Measurements from ENCODE around the gene APOC1. TPM values are rescaled to one million over a fixed set of nuclear protein-coding genes. Genes with fewer than 3 reads are reported as not detected.
"Not testable (repeated sequence)": the region's sequence is repeated elsewhere in the genome, so short reads cannot be mapped to it uniquely, and the experiment has no call there.

The APOC1 gene
- 10 to 100 TPM in 2 of 9 donors, 1 to 10 TPM in 5, under 1 TPM in 1, not detected in 1; 0.83 to 84.7 (median 3.8) TPM for total RNA-seq
- 1 to 10 TPM; 1.1 to 2.1 TPM for polyA plus RNA-seq
- long read RNA-seq, donor 1: 0 reads
- long read RNA-seq, donor 2: 0 reads
- long read RNA-seq, donor 3: 0 reads

GRCh38 chr19:44914433-44915206, at the start of gene APOC1:
Gene APOC1, plus strand, starts transcription at chr19:44914608. Its CDS starts 284 bp downstream, at chr19:44914892.
- H3K9me3 ChIP-seq; intact Hi-C loops (cut with DNase I); H3K36me3 ChIP-seq; H3K27me3 ChIP-seq: not testable (repeated sequence)
- peaks cover 0 to 37% (median 8%) of the 10 kb centered on the region in 12 donors for H3K4me1 ChIP-seq
- peak within 1 kb of the TSS in 4 of 12 donors; percentile 20 to 45 (median 27) for H3K27ac ChIP-seq
- DNase-seq (peak; percentile 82 to 87 (median 84)), ATAC-seq (peak; percentile 82 to 95 (median 93))
- 5 to 10% (median 7%) methylated on average over 22 to 28 of the region's 28 CpGs for WGBS, 4 donors
- H3K4me3 ChIP-seq: peak within 1 kb of the TSS; percentile 22 to 76 (median 56)

- no peaks in the 10 kb centered on the region for H3K9me3 ChIP-seq
- peaks cover 0 to 40% (median 16%) of the 10 kb centered on the region in 12 donors for H3K4me1 ChIP-seq
- ATAC-seq (no peak), DNase-seq (peak in 2 of 5 donors; percentile 19 to 61)
- TF ChIP-seq CTCF (IDR thresholded peaks at IDR 0.05) (no peak), POLR2A (IDR thresholded peaks at IDR 0.05) (no peak)
- no peak overlapping the region for H3K4me3 ChIP-seq
- no peaks in the 10 kb centered on the region for H3K27me3 ChIP-seq
- peaks cover 0 to 45% (median 28%) of the 10 kb centered on the region in 9 donors for H3K36me3 ChIP-seq
- intact Hi-C loops (cut with DNase I): no loop called here
- WGBS, 4 donors: 90 to 93% (median 92%) methylated on average over 24 to 27 of the region's 27 CpGs
- H3K27ac ChIP-seq: no peak overlapping the region
Measured at GRCh38 chr19:44865196-44865767, 49.1 kb upstream of the APOC1 start.

- Histone ChIP-seq H3K9me3 (no peaks in the 10 kb centered on the region), H3K4me1 (peaks cover 0 to 51% (median 16%) of the 10 kb centered on the region in 12 donors), H3K36me3 (peaks cover 0 to 42% (median 22%) of the 10 kb centered on the region in 9 donors), H3K27me3 (no peaks in the 10 kb centered on the region), H3K27ac (peak overlapping the region in 2 of 12 donors; percentile 1 to 8), H3K4me3 (no peak overlapping the region)
- WGBS, 4 donors: 88 to 90% (median 89%) methylated on average over 4 of the region's 4 CpGs
- ATAC-seq (no peak), DNase-seq (peak in 1 of 5 donors; percentile 35)
- intact Hi-C loops (cut with DNase I): no loop called here
- TF ChIP-seq CTCF (IDR thresholded peaks at IDR 0.05): no peak
Measured at GRCh38 chr19:44866664-44867063, 47.7 kb upstream of the APOC1 start.

- H3K4me3 ChIP-seq: no peak overlapping the region
- no peaks in the 10 kb centered on the region for H3K9me3 ChIP-seq
- peaks cover 0 to 56% (median 17%) of the 10 kb centered on the region in 12 donors for H3K4me1 ChIP-seq
- no peaks in the 10 kb centered on the region for H3K27me3 ChIP-seq
- DNase-seq: peak in 2 of 5 donors; percentile 10 to 48
- H3K27ac ChIP-seq: peak overlapping the region in 6 of 12 donors; percentile 41 to 84 (median 68)
- WGBS, 4 donors: 87 to 94% (median 90%) methylated on average over 12 of the region's 12 CpGs
- peaks cover 0 to 50% (median 31%) of the 10 kb centered on the region in 9 donors for H3K36me3 ChIP-seq
- no peak for ATAC-seq
- no peak for TF ChIP-seq POLR2A (IDR thresholded peaks at IDR 0.05)
- TF ChIP-seq CTCF (IDR thresholded peaks at IDR 0.05): no peak
- intact Hi-C loops (cut with DNase I): no loop called here
Measured at GRCh38 chr19:44867578-44867977, 46.8 kb upstream of the APOC1 start.
